ENCODE data around the gene SLC12A1.
"Not testable (repeated sequence)": the region's sequence is repeated elsewhere in the genome, so short reads cannot be mapped to it uniquely, and the experiment has no call there.

SLC12A1 gene

DNA sequence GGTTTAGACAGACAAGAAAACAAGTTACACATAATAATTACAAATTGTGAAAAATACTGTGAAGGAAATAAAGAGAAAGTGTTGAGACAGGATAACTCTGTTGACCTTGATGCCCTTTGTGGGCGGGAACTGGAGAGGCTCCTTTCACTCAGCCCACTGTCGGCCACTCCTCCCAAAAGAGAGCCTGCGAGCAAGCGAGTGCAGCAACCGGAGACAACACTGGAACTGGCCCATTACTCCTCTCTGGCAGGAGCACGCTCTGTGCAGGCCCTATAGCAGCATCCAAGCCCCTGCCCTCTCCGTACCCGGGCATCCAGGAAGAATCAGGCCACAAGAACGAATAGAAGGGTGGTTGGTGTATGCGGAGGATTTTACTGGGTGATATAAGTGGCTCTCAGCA is 108.9 kb downstream of the SLC12A1 start:
- DNase-seq = no peak

DNA sequence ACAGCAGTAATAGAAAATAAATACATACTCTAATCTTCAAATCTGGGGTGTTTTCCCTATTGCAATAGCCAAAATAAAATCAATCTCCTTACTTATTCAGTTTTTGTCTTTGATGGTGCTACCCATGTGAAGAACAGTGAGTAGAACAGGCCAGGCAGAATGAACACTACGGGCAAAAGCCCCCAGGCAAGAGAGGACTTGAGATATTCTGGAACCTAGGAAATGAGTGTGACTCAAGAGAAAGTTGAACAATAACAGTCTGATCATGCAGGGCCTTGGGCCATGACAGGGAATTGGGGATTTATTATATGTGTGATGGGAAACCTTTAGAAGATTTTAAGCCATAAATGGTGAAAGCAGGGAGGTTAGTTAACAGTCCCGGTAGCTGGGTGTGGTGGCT is 111.1 kb downstream of the SLC12A1 start:
- no peak for DNase-seq

DNA sequence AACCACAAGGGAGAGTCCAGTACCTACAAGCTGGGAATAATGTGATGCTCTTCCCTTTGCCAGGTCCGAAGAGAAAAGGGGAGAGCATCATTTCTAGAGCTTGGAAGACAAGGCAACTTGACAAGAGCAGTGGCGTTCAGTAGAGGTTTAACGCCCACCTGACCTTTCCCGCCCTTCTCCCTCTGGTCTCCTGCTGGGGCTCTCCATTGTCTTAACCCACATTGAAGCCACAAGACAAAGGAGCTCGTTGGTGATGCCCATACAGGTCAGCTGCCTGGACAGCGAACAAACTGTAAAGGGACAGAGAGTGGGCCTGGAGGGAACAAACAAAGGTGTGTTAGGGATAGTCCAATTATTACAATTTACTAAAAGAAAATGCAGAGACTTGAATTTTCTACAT is 112.0 kb downstream of the SLC12A1 start:
- DNase-seq = no peak

DNA sequence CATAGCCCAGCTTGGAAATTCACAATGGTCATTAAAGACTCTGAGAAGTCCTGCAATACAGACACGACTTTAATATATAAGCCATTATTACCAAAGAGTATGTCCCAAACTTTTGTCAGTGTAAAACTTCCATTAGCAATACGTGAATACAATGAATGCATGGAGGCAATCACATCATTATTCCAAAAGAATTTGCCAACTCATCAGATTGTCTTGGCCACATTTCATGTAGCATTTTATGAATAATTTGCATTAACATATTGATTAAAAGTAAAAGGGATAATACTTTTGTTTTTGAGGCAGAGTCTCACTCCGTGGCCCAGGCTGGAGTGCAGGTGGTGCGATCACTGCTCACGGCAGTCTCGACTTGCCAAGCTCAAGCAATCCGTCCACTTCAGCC is 117.2 kb downstream of the SLC12A1 start:
- no peak for DNase-seq

DNA sequence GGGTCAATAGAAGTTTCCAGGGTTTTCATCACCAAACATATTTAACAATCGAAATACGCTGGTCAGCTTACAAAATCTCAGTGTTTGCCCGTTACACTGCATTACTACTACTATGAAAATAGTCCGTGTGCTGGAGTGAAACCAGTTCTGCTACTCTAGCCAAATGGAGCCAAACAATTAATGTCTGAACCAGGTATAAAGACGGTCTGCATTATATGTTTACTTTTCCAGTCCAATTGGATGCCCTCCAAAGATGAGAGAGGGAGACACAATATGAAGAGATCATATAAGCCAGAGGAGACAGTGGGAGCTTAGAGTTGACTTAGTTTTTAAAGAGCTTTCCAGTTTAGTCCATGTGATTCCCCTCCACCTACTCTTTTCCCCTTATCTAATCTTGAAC is 118.8 kb downstream of the SLC12A1 start:
- DNase-seq = peak; percentile 0

DNA sequence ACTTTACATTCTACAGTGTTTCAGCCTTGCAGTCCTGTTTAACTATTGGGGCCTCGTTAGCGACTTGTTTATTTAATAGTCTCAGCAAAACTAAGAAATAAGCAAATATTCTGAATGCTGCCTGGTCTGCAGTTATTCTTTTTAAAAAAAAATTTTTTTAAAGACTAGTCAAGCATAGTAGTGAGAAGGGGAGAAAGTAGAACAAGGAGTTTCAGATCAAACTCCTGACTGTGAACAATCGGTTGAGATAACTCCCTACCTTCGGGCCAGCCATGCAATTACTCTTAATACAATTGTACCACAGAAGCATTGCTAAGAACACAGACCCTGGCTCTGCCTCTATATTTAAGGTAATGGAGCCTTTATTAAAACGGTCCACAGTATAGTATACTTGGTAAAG is 119.3 kb downstream of the SLC12A1 start:
- no peak for DNase-seq

DNA sequence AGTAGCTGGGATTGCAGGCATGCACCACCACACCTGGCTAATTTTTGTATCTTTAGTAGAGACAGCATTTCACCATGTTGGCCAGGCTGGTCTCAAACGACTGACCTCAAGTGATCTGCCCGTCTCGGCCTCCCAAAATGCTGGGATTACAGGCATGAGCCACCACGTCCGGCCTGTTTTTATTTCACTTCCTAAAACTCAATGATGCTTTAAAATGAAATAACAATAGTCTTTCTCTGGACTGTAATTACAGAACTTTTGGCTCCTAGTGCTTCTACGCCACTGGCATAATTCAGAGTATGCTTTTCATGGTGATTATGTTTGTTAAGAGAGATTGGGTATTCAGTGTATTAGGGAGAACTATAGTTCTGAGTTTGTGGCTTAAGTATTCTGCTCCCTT is 120.1 kb downstream of the SLC12A1 start:
- not testable (repeated sequence) for DNase-seq

DNA sequence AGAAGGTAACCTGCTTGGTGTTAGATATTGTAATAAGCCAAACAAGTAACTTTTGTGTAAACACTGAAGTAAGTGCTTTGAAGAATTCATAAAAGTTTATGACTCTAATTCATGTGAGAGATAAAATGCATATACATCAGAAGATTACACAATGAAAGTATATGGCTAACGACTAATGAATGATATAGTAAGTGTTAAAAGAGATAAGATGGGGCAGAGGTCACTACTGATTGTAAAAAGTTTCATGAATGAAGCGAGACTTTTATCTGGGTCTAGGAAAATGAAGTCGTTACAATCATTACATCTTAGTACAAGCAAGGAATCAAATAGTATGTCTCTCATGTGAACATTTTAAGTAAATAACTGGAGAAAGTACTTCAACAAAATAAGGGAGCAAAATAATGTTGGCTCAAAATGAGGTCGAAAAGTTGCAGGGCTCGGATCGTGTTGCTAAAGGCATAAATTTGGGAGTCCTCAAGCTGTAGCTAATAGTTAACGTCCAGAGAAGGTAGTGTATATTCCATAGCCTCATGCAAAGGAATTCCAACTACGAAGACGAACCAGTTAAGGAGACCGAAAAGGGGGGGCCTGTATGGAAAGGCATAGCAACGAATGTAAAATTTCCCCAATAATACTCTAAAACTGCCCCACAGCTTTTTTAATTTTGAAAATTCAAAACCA is 124.1 kb downstream of the SLC12A1 start:
- no peak for DNase-seq

DNA sequence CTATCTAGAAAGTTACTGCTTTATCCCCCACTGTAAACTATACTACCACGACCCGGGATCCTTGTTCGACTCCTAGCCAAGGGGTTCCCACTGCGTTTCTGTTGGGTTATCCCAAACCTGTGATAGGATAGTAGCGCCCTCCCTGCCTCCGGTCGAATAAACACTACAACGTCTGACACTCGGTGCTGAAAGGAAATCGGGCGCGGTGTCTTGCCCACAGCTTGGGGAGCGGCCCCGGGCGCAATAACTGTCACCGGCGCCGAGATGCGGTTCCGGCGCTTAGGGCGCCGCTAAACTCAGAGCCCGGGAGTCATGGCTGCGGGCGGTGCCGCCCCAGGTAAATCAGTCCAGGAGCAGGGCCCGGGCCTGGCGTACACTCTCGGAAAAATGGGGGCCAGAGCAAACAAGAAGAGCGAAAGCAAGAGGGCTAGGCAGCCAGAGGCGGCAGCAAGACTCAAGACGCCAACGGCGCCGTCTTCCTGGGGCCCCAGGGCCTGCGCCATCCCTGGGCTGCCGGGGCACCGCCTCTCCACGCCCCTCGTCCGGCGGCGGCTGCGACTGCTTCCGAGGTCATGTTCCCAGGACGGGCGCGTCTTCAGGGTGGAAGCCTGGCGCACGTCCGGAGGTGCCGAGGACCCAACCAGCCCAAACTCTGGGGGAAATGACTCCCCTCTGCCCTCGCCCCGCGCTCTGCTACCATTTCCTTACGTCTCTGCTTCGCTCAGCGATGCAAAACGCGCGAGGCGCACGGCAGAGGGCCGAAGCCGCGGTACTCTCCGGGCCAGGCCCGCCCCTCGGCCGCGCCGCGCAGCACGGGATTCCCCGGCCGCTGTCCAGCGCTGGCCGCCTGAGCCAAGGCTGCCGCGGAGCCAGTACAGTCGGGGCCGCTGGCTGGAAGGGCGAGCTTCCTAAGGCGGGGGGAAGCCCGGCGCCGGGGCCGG is 125.0 kb downstream of the SLC12A1 start, which contains the start of gene DUT:
DUT (plus strand) TSS at position 575 of the 941 bp plus-strand sequence; CDS start at position 662, 87 bp downstream.
- peak; percentile 23 for DNase-seq

DNA sequence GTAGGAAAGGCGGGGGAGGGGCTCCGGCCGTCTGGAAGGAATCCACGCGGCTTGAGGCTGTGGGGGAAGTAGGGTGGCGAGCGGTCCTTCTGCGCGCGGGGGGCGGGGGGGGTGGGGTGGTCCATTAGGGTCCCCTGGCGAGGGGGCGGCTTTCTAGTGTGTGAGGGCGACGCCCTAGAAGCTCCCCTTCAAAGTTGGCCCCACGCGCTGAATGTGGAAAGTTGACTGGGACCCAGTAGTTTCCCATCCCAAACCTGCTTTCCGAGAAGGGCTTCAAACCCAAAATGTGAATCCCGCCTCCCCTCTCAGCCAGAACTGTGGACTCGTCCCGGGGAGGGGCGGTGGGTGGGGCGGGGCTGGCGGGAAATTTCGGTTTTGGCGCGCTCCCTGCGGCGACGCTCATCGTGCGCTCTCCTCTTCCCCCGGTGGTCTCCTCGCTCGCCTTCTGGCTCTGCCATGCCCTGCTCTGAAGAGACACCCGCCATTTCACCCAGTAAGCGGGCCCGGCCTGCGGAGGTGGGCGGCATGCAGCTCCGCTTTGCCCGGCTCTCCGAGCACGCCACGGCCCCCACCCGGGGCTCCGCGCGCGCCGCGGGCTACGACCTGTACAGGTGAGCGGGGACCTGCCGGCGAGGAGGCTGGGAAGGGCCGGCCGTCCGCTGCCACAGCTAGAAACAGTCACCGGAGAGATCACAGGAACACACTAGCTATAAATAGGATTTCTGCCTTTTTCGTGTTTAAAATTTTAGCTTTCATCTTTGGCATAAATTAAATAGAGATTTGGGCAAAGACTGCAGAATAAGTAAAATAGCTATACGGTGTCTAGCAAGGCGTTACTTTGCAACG is 125.9 kb downstream of the SLC12A1 start:
- DNase-seq = peak; percentile 44

DNA sequence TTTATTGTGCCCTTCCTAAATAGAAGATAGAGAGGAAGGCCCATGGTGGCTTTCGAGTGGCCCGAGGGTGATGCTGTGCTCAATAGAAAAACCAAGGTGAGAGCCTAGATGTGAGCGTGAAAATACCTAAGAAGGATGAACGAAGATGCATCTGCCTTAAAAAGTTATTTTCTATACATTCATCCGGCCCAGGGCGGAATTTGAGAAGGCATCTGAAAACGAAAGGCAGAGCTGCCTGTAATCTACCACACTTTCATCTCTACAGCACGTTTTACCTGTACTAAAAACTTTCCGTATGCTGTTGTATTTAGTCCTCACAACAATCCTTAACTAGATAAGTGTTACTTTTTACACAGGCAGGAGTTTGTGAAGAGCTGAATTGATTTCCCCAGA is 126.5 kb downstream of the SLC12A1 start:
- no peak for DNase-seq

DNA sequence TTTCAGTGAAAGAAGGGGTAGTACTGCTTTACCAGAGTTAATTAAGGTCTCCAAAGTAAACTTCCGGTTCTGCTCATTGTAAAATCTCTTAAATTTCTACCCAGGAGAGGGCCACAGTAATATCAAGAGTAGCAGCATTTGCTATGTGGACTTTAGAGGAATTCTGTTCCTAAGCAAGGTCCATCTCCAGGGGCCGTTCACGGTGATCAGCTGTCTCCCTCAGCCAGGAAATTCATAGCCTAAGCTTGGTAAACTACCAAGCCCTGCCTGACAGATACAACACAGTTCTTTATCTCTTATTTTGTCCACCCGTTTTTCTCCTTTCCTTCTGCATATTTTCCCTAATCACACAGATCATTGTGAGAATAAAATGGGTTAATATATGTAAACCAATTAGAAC is 127.4 kb downstream of the SLC12A1 start:
- no peak for DNase-seq

DNA sequence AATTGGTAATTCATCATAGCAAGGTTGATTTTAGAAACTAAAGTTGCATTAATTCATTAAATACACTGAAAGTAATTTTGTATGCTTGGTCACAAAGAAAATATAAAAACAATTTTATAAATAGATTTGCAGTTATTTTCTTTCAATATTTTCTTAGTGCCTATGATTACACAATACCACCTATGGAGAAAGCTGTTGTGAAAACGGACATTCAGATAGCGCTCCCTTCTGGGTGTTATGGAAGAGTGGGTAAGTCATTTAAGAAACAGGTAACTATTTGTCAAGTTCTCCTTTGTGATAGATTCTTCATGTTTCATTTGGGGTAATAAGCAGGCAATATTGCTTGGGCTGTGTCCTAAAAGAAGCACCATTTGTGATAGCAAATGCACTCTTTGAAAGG is 128.2 kb downstream of the SLC12A1 start:
- no peak for DNase-seq

DNA sequence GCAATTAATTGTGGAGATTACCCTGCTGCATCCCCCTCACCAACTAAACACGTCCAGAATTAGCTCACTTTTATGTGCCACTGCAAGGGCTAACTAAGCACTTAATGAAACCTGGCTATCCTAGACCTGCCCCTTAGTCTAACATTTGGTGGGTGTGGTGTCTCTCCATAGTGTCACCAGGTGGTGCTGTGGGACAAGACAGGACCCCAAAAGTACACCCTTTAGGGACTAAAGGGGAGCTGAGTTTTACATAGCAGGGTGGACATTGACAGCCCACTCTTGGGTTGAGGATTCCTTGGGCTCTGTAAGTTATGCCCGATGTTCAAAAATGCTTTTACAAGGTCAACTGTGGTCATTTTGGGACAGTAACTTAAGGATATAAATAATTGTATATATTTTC is 130.8 kb downstream of the SLC12A1 start:
- DNase-seq = no peak

DNA sequence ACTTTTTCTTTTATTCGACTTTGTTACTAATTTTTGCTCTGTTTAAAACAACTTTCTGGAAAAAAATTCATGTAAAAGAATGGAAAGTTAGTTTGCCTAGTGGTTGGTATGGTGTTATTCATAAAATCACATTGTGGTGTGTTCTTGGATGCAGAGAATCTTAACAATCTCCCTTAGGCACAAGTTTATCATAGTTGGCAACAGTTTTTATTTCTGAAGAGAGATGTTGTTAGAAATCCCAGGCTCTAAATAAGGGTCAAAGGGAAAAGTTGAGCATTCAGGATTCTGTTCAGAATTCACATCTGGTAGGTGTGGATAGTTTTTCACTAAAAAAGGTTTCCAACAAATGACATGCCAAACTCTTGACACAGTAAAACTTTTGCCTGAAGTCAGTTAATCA is 131.5 kb downstream of the SLC12A1 start:
- DNase-seq = no peak

DNA sequence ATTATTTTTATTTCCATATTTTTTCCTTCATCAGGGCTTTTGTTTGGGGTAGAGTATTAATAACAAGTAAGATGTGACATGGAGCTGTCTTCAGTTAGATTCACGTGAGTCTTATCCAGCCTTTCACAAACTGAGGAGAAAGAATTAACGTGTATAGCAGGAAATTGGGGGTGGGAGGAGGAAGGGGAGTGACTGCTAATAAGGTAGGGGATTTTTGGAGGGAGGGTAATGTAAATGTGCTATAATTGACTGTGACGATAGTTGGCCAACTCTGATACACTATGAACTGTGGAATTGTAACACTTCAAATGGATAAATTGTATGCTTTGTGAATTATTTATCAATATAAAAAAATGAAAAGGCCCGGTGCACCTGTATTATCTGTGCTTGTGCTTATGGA is 134.0 kb downstream of the SLC12A1 start:
- no peak for DNase-seq

DNA sequence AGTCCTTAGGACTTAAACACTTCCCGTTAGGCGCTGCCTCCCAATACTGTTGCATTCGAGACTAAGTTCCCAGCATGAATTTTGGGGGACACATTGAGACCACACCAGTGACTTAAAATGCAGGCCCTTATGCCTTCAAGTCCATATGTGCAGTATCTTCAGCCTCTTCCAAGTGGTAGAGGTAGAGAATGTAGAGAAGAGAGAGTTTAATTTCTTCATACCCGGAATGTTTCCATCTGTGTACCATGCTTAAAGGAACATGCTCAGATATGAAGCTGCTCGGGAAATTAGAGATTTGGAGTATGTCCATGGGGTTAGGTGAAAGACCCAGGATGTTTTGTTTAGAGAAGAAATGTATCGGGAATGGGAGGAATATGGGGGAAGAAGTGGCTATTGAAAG is 137.8 kb downstream of the SLC12A1 start:
- DNase-seq = no peak

DNA sequence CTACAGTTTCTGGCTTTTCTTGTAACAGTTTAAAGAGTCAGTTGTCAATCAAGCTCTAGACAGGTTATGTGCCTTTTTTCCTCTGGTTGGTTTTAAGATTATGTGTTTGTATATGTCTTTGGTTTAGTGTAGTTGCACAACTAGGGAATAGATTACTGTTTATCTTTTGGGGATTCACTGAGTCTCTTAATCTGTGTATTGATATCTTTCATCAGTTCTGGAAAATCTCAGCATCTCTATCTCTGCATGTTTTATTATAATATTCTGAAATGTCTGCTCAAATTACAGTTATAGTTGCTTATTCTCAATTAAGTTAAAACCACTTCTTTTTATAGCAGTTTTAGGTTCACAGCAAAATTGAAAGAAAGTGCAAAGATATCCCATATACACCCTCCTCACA is 139.4 kb downstream of the SLC12A1 start:
- DNase-seq = no peak

DNA sequence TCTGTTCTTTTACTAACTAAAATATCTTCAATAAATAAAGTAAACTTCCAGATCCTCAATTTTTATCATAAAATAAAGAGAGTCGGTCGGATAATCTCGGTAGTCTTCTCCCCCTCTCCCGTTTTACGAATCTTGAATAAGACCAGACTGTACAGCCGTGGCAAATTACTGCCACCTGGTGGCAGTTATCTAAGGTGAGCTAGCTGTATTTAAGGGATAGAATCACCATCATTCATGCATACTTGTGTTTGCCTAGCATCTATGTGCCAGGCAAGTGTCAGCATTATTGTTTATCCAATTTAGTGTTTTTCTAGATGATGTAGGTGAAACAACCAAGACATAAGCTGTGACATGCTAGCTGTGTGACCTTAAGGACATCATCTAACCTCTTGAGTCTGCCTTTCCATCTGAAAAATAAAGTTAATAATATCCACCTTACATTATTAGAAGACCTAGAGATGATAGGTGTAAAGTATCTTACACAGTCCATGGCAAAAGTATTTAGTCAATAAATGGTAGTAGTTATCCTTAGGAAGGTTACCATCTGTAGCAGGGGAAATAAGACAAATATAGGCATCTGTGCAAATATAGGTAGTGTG is 146.5 kb downstream of the SLC12A1 start:
- DNase-seq = peak; percentile 5

Data from DMS79 (cell line).